C4-2B (cell line): Measurements from ENCODE around the gene ZMYND15.

ENCODE experiments used
- CTCF ChIP-seq: fragments of 450-650 bp; conservative IDR thresholded peaks from 2 replicates; pipeline ENCODE4 v1.5.1; 2017; ENCODE audit warnings: mild to moderate bottlenecking
- ZFX ChIP-seq: fragments of 450-650 bp; IDR thresholded peaks from 2 replicates; pipeline ENCODE4 v1.6.1; 2017

- no peak for TF ChIP-seq CTCF
- no peak for TF ChIP-seq ZFX
Measured at GRCh38 chr17:4740025-4740351, 355 bp downstream of the ZMYND15 start.
